Erythroblast (primary cell): ENCODE measurements around the gene TSEN2.

Experiments
- GATA1 ChIP-seq: IDR thresholded peaks from 2 replicates; pipeline ENCODE4 v1.6.1; 2011; ENCODE audit warnings: low read depth, mild to moderate bottlenecking, control low read depth, low read length, moderate library complexity
- POLR2A ChIP-seq: IDR thresholded peaks from 2 replicates; pipeline ENCODE4 v1.6.1; 2011; ENCODE audit warnings: mild to moderate bottlenecking, low read length

GRCh38 chr3:12501360-12502020 is 17.2 kb downstream of the TSEN2 start:
- TF ChIP-seq POLR2A (no peak), GATA1 (no peak)
